Stimulated activated CD8-positive, alpha-beta memory T cell treated with anti-CD3 and anti-CD28 coated beads, Interleukin-2, amount 100 ng/mL, for 48 hours (primary cell): ENCODE results near the gene TPCN2.

Experiments used
- DNase-seq, 2 donors: peaks; one replicate each; pipeline ENCODE4 v3.0.0-alpha.2; 2020; ENCODE audit warnings: low read depth in 2 of 2

TPCN2 gene

GRCh38 chr11:69094111-69094914, 45.6 kb downstream of the TPCN2 start:
- DNase-seq, result no peak

- no peak for DNase-seq
These were observed 46.2 kb downstream of the TPCN2 start for GRCh38 chr11:69094915-69095290.

GRCh38 chr11:69095300-69095699, 46.6 kb downstream of the TPCN2 start:
- no peak for DNase-seq

GRCh38 chr11:69096473-69096872, 47.7 kb downstream of the TPCN2 start:
- no peak for DNase-seq

GRCh38 chr11:69097263-69097662, 48.5 kb downstream of the TPCN2 start:
- DNase-seq, result no peak

- no peak for DNase-seq
These were observed 50.4 kb downstream of the TPCN2 start for GRCh38 chr11:69099180-69099579.

- no peak for DNase-seq
These were observed 51.9 kb downstream of the TPCN2 start for GRCh38 chr11:69100454-69101114.

- DNase-seq, result peak; percentile 51 to 62
These were observed 52.5 kb downstream of the TPCN2 start for GRCh38 chr11:69101115-69101791.

- DNase-seq, result no peak
These were observed 53.3 kb downstream of the TPCN2 start for GRCh38 chr11:69101792-69102695.

- no peak for DNase-seq
These were observed 54.2 kb downstream of the TPCN2 start for GRCh38 chr11:69102732-69103615.

- DNase-seq, result no peak
These were observed 55.6 kb downstream of the TPCN2 start for GRCh38 chr11:69104212-69104855.

- DNase-seq, result no peak
These were observed 56.2 kb downstream of the TPCN2 start for GRCh38 chr11:69104856-69105395.

- DNase-seq, result no peak
These were observed 56.8 kb downstream of the TPCN2 start for GRCh38 chr11:69105461-69106030.

GRCh38 chr11:69106031-69106811, 57.5 kb downstream of the TPCN2 start:
- no peak for DNase-seq

- DNase-seq, result no peak
These were observed 58.7 kb downstream of the TPCN2 start for GRCh38 chr11:69107413-69107812.

- no peak for DNase-seq
These were observed 59.3 kb downstream of the TPCN2 start for GRCh38 chr11:69108030-69108429.

GRCh38 chr11:69108559-69108958, 59.8 kb downstream of the TPCN2 start:
- DNase-seq, result no peak

- no peak for DNase-seq
These were observed 60.4 kb downstream of the TPCN2 start for GRCh38 chr11:69109101-69109500.

GRCh38 chr11:69110451-69110850, 61.7 kb downstream of the TPCN2 start:
- DNase-seq, result no peak
